ENCODE measurements around the gene ZNF823. TPM values are rescaled to one million over a fixed set of nuclear protein-coding genes. Genes with fewer than 3 reads are reported as not detected.

The ZNF823 gene
- total and polyA plus RNA-seq, 2 of the 13 experiments (the other 11 are each of a cell fraction or from before 2014, with no cell fraction given), result 5.7 to 11.7 TPM

GRCh38 chr19:11767633-11768133 lies 28.9 kb upstream of the ZNF823 start (continued):
- 0 out of 2 replicates have a peak, but pooled peaks have one; percentile 50 for TF ChIP-seq ZNF772 (CRISPR knock-in tag; IDR thresholded peaks at IDR 0.05)
- no peak for TF ChIP-seq SNAPC4 (CRISPR knock-in tag; IDR thresholded peaks at IDR 0.05)
- no peak for TF ChIP-seq SRF (IDR thresholded peaks at IDR 0.05; ENCODE audit: low read depth, low read length)
- TF ChIP-seq ZNF816 (CRISPR knock-in tag; IDR thresholded peaks at IDR 0.05; ENCODE audit: borderline replicate concordance), result no peak
- TF ChIP-seq KDM1A (CRISPR knock-in tag; IDR thresholded peaks at IDR 0.05), result no peak
- TF ChIP-seq IRF2 (CRISPR knock-in tag; IDR thresholded peaks at IDR 0.05), result peak; percentile 57; the same call in 1 of the 2 replicates
- TF ChIP-seq PHF21A (CRISPR knock-in tag; IDR thresholded peaks at IDR 0.05), result no peak
- no peak for TF ChIP-seq ZNF276 (CRISPR knock-in tag; IDR thresholded peaks at IDR 0.05; ENCODE audit: low read depth)
- no peak for TF ChIP-seq ZNF256 (CRISPR knock-in tag; conservative IDR thresholded peaks at IDR 0.05)
- no peak for TF ChIP-seq ZBTB49 (CRISPR knock-in tag; IDR thresholded peaks at IDR 0.05; ENCODE audit: borderline replicate concordance)
- TF ChIP-seq E2F2 (CRISPR knock-in tag; IDR thresholded peaks at IDR 0.05; ENCODE audit: borderline replicate concordance), result no peak
- TF ChIP-seq FOXC1 (CRISPR knock-in tag; IDR thresholded peaks at IDR 0.05; ENCODE audit: borderline replicate concordance), result no peak
- TF ChIP-seq ZNF12 (CRISPR knock-in tag; IDR thresholded peaks at IDR 0.05), result 0 out of 2 replicates have a peak, but pooled peaks have one; percentile 20
- TF ChIP-seq ZNF777 (CRISPR knock-in tag; IDR thresholded peaks at IDR 0.05), result no peak
- TF ChIP-seq ATF1 (CRISPR knock-in tag; IDR thresholded peaks at IDR 0.05), result no peak
- TF ChIP-seq RARA (CRISPR knock-in tag; IDR thresholded peaks at IDR 0.05), result peak; percentile 47; the same call in 1 of the 2 replicates
- no peak for TF ChIP-seq NFIB (CRISPR knock-in tag; IDR thresholded peaks at IDR 0.05; ENCODE audit: borderline replicate concordance)
- TF ChIP-seq CSRNP2 (CRISPR knock-in tag; conservative IDR thresholded peaks at IDR 0.05; ENCODE audit: low read depth), result no peak
- peak; percentile 48; the same call in 1 of the 2 replicates for TF ChIP-seq ZNF761 (CRISPR knock-in tag; conservative IDR thresholded peaks at IDR 0.05)
